Hematopoietic multipotent progenitor cell treated with erythropoietin and hydrocortisone succinate and interleukin-3 and kit ligand, for 4 days (in vitro differentiated cells): ENCODE results near the gene ADM2.
A peak's percentile ranks its signal among the peaks of the same experiment; 100 is the strongest.

ENCODE experiments used
- DNase-seq: peaks from one replicate; pipeline ENCODE4 v3.0.0-alpha.2; 2015

Gene ADM2

DNA sequence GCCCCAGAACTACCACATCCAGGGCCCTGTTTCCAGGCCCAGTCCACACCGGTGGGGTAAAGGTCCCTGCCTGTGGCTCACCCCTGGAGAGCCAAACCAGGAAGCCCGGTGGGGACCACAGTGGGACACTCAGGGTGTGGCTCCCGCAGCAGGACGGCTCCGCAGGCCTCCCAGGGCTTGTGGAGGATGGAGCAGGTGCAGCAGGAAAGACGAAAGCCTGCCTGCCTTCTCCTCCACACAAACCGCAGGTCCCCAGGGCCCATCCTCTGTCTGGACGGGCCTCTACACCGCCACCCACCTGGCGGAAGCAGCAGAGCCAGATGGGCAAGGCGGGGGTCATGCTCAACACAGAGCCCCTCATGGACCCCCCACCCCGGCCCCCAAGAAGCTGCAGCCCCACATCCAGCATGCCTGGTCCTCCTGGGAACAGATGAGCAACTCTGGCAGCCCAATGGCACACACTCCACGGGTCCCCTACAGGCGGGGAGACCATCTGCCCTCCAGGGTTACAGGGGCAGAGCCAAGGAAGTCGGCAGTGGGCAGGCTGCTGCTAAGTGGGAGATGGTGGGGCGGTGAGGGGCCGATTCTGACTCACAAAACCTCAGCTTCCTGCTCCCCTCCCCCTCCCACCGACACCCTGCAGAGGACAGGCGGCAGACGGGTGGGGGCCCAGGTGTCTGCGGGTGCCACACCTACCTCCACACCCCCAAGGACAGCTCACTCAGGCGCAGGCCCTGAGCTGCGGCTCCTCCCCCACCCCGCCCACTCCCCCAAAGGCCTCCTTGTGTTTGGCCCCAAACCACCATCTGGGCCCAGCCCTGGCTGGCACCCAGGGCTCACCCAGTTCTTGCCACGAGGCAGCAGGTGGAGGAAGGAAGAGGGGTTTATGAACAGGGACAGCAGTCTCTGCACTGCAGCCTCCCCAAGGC is 11.7 kb upstream of the ADM2 start:
- DNase-seq, result peak; percentile 95

DNA sequence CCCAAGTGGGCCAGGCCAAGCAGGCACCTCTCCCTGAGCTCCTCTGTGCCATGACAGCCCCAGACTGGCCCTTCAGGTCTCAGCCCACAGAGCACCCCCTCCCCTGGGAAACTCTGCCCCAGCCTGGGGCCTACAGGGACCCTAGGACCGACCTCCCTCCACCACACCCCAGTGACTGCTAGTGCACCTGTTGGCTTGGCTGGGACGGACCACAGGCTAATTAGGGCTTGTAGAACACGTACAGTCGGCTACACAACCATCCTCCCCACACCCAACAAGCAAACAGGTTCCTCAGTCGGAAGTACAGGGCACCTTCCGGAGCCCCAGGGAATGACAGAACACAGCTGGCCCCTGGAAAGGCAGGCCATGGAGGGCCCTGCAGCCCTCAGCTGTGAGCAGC is 10.9 kb upstream of the ADM2 start:
- DNase-seq, result no peak

DNA sequence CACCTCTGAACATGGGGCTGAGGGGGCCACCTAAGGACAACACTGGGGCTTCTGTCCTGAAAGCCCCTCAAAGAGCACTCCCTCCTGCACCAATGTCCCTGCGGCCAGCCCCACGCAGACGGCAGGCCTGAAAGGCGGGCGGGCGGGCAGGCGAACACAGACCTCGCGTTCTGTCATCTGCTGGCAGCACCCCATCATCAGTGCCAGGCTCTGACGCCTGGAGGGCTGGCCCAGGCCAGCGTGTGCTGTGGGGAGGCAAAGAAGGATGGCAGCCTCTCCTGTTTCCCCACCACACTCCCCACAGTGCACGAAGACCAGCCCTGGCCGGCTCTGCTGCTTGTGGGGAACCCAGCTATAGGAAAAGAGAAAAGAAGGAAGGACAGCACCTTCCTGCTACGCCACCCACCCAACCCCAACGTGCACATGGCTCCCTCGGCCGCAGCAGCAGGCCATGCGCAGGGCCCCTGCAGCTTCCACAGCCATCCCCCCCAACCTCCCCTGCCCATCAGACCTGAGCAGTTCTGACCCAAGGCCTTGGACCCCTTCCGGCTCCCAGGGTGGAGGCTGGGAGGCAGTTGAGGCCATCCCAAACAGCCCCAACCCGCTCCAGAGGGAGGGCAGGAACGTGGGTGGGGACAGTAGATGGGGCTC is 10.0 kb upstream of the ADM2 start:
- DNase-seq, result no peak

GRCh38 chr22:50471962-50472361 is 9.4 kb upstream of the ADM2 start:
- DNase-seq, result no peak

DNA sequence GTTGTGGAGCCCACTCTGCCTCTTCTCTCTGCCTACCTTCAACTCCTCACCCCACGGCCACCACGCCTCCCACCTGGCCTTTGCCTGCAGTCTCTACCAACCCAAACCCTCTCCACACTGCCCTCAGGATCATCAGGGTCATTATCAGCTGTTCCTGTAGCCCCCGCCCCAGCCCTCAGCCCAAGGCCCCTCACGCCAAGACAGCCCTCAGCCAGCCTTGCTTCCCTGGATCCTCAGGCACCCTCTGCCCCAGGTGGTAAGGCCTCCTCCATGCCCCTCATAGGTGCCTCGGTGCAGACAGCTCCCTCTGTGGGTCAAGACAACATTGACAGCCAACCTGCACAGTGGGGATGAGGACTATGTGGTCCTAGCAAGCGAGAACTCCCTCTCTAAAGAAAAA is 8.3 kb upstream of the ADM2 start:
- peak; percentile 67 for DNase-seq

DNA sequence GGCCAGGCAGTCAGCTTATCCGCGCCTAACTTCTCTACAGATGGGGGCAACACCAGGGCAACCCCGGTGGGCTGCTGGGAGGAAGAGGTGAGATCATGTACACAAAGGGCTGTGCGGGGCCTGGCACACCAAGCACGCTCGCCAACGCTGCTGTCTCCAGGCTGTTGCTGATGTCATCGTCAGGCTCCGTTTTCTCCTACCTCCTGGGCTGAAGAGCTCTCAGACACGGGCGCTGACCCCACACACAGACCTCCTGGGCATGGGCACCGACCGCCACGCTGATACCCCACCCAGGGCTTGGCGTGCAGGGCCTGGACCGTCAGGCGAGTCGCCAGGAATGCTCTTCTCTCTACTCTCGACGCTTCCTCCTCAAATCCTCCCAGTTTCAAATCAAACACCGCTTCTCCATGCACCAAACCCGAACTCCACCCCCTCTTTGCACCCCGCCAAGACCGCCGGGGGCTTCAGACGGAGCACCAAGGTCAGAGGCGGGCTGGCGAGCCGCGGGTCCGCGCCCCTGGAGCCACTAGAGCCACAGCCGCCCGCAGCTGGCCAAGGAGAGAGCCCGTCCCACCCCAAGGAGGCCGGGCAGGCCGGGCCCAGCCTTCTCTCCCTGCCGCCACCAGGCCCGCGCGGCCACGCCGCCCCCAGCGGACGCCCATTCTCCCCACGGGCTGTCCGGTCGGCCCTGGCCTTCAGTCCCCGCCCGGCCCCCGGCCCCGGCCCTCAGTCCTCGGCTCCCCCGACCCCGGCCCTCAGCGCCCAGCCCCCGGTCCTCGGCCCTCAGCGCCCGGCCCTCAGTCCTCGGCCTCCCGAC is 7.3 kb upstream of the ADM2 start:
- DNase-seq, result peak; percentile 48

GRCh38 chr22:50474710-50475651 is 6.4 kb upstream of the ADM2 start, which contains the start of gene SBF1:
Gene SBF1 (minus strand): TSS chr22:50475035. CDS start chr22:50474840, 195 bp downstream.
- peak; percentile 95 for DNase-seq

DNA sequence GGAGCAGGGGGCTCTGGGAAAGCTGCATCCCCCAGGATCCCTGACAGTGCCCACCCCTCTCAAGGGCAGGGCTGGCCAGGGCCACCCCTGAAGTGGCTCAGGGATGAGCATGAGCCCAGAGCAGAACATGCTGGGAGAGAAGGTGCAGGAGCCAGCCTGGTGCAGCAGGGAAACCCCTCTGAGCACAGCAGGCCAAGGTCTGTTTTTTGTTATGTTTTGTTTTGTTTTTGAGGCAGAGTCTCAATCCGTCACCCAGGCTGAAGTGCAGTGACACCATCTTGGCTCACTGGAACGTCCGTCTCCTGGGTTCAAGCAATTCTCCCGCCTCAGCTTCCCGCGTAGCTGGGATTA is 5.7 kb upstream of the ADM2 start:
- DNase-seq, result no peak

- no peak for DNase-seq
These were observed 4.5 kb upstream of the ADM2 start for GRCh38 chr22:50476868-50477267.

- no peak for DNase-seq
These were observed 3.4 kb upstream of the ADM2 start for GRCh38 chr22:50477923-50478322.

DNA sequence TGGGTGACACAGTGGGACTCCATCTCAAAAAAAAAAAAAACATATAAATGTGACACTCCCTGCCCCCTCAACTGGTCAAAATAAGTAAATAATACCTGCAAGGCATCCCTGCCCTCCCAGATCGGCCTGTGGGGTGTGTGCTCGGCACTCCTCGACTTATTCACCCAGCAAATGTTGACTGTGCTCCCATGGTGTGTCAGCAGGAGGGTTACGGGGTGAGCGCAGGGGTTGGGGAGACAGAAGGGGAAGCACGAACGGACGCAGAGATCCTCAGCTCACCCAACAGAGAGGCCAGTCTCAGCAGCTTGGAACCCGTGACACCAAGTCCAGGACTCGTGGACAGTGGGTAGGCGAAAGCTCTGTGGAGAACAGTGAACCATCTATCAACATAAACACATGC is 1.6 kb upstream of the ADM2 start:
- no peak for DNase-seq

GRCh38 chr22:50481045-50481439 is 301 bp upstream of the ADM2 start:
- DNase-seq, result no peak

DNA sequence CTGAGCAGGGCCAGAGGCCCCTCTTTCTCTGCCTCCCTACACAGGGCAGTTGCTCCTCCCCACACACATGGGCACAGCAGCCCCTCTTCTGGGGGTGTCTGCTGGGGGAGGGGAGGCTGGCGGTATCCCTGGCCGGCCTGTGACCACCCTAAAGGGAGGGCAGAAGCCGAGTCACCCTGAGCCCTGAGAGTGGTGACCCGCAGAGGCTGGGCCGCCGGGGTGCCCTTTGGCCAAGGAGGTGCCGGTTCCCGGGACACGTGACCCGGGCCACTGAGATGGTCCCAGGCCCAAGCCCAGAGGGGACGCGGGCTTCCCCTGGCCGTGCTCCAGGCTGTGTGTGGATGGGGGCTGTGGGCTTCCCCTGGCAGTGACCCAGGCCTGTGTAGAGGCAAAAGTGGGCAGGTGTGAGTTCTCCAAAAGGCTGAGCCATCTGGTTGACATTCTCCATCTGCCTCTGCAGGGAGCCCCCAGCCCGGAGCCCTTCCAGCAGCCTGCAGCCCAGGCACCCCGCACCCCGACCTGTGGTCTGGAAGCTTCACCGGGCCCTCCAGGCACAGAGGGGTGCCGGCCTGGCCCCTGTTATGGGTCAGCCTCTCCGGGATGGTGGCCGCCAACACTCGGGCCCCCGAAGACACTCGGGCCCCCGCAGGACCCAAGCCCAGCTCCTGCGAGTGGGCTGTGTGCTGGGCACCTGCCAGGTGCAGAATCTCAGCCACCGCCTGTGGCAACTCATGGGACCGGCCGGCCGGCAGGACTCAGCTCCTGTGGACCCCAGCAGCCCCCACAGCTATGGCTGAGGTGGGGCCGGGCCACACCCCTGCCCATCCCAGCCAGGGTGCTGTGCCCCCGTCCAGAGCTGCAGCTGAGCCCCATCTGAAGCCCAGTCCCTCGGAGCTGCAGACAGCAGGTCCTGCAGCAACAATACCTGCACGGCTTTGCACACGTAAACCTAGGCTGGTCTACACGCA is 1.0 kb downstream of the ADM2 start:
- no peak for DNase-seq

DNA sequence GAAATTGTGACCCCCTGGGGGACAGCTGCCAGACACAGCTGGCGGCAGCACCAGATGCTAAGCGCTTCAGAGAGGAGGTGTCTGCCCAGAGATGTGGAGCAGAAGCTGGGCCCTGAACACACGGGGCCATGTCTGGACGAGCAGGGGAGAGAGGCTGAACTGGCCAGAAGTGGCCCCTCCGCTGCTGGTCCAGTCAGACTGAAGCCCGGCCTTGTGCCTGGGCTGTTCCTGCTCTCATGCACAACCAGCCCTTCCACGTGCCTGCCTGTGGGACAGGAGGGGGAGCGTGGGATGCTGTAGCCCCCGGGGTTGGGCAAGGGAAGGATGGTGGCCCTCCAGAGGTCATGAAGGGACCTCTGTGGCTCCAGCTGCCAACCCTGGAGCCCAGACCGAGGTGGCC is 1.8 kb downstream of the ADM2 start:
- DNase-seq, result no peak

DNA sequence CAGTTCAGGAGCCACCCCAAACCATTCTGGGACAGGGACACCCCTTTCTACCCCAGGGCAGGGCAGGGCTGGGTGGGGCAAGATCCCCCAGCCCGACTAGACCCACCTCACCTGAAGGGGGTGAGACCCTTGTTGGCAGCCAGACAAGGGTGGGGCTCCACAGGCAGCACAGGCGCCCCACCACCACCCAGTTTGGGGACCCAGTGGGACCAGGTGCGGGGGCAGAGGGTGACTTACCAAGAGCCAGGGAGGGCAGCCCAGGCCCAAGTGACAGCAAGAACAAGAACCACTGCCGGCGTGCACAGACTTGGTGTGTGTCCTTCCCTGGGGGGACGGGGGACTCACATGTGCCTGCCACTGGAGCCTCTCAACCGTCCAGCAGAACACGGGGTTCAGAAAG is 2.2 kb downstream of the ADM2 start:
- DNase-seq, result no peak

DNA sequence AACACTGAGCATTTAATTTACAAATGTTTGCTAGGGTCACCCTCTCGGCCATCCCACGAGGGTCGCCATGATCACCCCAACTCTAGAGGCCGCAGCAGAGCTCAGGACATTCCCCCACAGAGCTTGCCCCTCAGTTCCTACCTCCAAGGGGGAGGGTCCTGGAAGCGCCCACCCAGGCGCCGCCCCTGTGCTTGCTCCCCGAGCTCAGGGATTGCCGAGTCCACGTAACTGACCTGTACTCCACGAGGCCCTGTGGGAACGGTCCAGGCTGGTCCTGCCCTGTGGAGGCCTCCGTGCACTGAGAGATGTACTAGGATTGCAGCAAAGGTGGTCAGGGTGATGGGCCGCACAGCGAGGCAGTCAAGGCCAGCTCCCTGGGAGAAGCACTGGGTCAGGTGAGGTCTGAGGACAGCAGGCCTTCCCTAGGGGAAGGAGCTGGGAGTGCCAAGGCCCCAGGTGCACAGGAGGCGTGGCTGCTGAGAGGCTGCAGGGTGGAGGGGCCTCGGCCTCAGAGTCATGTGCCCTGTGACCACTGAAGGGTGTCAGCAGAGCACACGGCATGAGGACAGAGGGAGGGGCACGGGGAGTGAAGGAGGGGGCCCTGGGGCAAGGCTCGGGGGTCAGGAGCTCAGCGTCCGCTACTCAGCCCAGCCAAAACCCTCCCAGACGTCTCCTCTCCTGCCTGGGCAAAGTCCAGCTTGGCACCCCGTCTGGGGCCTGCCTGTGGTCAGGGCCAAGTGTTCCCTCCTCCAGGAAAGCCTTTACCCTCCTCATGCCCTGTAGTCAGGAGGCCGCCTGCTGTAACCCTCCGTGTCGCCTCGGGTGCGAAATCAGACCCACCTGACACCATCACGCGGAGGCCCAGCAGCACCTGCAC is 2.9 kb downstream of the ADM2 start:
- no peak for DNase-seq

DNA sequence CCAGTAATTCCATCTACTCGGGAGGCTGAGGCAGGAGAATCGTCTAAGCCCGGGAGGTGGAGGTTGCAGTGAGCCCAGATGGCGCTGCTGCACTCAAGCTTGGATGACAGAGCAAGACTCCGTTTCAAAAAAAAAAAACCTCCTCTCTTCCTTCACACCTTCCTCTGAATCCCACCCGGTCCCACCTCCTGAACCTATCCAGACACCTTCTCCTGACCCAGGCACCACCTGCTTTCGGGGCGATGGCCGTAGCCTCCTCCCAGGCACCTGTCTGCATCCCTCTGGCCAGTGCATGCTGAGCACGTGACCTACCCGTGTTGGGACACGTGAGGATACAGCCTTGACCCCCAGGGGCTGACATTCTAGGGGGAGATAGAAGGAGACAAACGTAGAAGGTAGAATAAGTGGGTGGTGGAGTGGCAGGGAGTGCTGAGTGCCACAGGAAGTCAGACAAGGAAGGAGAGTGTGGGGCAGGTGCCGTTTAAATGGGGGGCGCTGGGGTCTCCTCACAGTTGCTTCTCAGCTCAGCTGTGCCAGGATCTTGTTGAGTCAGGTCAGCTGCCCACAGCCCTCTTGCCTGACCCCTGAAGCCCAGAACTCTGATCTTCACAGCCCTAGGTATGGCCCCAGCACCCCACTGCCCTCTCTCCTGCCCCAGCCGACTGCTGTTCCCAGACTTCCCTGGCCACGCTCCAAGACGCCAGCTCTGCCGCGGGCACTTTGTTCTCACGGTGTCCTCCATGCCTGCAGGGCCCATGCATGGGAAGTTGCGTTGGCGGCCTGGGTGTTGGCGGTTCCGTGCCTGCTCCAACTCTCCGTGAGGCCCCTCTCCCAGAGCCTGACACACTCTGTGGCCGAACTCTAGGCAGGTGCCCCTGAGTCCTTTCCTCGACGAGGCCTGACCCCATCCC is 4.1 kb downstream of the ADM2 start:
- no peak for DNase-seq

DNA sequence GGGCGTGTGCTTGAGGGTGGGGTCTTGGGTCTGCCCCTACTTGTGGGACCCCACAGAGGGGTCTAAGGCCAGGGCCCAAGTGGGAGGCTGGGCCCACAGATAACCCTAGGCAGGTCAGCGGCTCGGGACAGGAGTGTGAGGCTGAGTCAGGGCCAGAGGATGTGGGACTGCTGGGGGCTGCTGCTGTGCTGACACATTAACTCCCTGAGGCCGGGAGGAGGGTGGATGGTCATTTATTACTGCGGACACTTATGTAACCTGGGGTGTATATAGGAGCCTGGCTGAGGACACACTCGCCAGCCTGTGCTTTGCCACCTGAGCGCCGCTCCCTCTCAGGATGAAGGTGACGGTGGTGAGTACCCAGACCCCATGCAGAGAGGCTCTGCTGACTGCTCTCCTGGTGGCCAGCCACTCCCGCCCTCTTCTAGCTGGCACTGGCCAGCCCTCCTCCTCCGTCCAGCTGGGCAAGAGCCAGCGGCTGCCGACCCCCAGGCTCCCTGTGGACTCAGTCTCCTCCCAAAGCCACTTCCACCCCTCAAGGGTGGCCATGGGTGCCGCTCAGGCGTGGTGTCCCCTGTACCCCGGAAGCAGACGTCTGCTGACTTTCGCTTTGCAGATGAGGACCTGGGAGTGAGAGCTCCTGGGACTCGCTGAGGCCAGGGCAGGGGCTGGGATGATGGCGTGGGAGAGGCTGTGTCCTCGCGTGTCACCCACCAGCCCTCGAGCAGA is 5.4 kb downstream of the ADM2 start, which contains the start of gene MIOX:
TSS of gene MIOX (plus strand) at position 299 of the 729 bp plus-strand sequence. CDS start at position 338, 39 bp downstream.
- DNase-seq, result no peak
